ENCODE measurements around the gene SYNGAP1.
A peak's percentile ranks its signal among the peaks of the same experiment; 100 is the strongest.
"Not testable (repeated sequence)": the region's sequence is repeated elsewhere in the genome, so short reads cannot be mapped to it uniquely, and the experiment has no call there.

The SYNGAP1 gene

GRCh38 chr6:33391922-33392594 lies 27.8 kb upstream of the SYNGAP1 start:
- H3K27ac ChIP-seq: peak overlapping the region; percentile 98
- TF ChIP-seq, protein P1, sequence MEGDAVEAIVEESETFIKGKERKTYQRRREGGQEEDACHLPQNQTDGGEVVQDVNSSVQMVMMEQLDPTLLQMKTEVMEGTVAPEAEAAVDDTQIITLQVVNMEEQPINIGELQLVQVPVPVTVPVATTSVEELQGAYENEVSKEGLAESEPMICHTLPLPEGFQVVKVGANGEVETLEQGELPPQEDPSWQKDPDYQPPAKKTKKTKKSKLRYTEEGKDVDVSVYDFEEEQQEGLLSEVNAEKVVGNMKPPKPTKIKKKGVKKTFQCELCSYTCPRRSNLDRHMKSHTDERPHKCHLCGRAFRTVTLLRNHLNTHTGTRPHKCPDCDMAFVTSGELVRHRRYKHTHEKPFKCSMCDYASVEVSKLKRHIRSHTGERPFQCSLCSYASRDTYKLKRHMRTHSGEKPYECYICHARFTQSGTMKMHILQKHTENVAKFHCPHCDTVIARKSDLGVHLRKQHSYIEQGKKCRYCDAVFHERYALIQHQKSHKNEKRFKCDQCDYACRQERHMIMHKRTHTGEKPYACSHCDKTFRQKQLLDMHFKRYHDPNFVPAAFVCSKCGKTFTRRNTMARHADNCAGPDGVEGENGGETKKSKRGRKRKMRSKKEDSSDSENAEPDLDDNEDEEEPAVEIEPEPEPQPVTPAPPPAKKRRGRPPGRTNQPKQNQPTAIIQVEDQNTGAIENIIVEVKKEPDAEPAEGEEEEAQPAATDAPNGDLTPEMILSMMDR (conservative IDR thresholded peaks at IDR 0.05): no peak
- no peak for TF ChIP-seq ZFX (IDR thresholded peaks at IDR 0.05)

- H3K27ac ChIP-seq: peak overlapping the region; percentile 98
- TF ChIP-seq, protein P1 (conservative IDR thresholded peaks at IDR 0.05): no peak
- TF ChIP-seq ZFX (IDR thresholded peaks at IDR 0.05): no peak
Observed at GRCh38 chr6:33392595-33392948, 27.3 kb upstream of the SYNGAP1 start.

DNA sequence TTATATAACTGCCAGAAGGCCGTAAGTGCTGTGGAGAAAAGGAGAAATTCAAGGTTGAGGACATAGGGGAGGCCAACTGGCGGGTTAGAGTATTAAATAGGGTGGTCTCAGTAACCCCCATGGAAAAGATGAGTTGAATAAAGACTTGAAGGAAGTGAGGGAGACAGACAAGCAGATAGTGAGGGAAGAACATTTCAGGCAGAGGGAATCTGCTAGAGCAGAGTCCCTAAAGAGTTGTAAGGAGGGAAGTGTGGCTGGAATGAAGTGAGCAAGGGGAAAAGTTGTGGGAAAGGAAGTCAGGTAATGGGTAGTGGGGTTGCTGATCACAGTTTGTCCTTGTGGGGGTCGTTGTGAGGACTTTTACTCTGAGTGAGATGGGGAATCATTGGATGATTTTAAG lies 26.9 kb upstream of the SYNGAP1 start:
- peak overlapping the region; percentile 98 for H3K27ac ChIP-seq
- TF ChIP-seq, protein P1 (conservative IDR thresholded peaks at IDR 0.05): no peak
- TF ChIP-seq ZFX (IDR thresholded peaks at IDR 0.05): no peak

GRCh38 chr6:33397541-33397940 lies 22.3 kb upstream of the SYNGAP1 start:
- H3K27ac ChIP-seq: no peak overlapping the region
- TF ChIP-seq, protein P1 (conservative IDR thresholded peaks at IDR 0.05): no peak
- TF ChIP-seq ZFX (IDR thresholded peaks at IDR 0.05): no peak

DNA sequence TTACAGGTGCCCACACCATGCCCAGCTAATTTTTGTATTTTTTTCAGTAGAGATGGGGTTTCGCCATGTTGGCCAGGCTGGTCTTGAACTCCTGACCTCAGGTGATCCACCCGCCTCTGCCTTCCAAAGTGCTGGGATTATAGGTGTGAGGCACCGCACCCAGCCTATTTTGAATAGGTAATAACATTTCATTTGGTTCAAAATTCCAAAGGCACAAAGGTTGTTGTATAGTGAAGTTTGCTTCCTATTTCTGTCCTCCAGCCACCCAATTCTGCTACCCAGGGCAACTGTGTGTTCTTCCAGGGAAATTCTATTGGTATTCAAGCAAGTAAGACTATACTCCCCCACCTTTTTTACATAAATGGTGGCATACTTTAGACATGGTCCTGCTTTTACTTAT lies 21.3 kb upstream of the SYNGAP1 start:
- not testable (repeated sequence) for H3K27ac ChIP-seq

GRCh38 chr6:33399881-33400280 lies 20.0 kb upstream of the SYNGAP1 start:
- H3K27ac ChIP-seq: not testable (repeated sequence)

- no peak overlapping the region for H3K27ac ChIP-seq
- TF ChIP-seq ZFX (IDR thresholded peaks at IDR 0.05): no peak
Observed at GRCh38 chr6:33404884-33405283, 15.0 kb upstream of the SYNGAP1 start.

DNA sequence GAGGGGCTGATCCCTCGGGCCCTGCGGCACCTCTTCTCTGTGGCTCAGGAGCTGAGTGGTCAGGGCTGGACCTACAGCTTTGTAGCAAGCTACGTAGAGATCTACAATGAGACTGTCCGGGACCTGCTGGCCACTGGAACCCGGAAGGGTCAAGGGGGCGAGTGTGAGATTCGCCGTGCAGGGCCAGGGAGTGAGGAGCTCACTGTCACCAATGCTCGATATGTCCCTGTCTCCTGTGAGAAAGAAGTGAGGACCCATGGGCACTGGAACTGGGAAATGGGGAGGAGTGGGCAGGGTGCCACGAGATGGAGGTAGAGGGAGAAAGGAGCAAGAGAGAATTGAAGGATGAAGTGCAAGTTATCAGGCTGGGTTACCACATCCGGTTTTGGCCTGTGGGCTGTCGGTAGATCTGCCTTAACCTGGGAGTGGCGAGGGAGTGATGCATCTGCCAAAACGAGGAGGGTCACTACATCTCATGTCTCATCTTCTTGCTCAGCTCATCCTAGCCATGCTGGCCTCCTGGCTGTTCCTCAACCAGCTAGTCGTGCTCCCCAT lies 14.4 kb upstream of the SYNGAP1 start:
- TF ChIP-seq, protein P1 (conservative IDR thresholded peaks at IDR 0.05): no peak
- no peak for TF ChIP-seq ZFX (IDR thresholded peaks at IDR 0.05)
- no peak overlapping the region for H3K27ac ChIP-seq

DNA sequence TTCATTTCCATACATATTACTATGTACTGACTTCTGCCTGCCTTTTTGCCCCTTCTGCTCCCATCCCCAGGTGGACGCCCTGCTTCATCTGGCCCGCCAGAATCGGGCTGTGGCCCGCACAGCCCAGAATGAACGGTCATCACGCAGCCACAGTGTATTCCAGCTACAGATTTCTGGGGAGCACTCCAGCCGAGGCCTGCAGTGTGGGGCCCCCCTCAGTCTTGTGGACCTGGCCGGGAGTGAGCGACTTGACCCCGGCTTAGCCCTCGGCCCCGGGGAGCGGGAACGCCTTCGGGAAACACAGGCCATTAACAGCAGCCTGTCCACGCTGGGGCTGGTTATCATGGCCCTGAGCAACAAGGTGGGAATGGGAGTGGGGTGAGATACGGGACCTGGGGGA lies 13.7 kb upstream of the SYNGAP1 start:
- TF ChIP-seq, protein P1 (conservative IDR thresholded peaks at IDR 0.05): no peak
- TF ChIP-seq ZFX (IDR thresholded peaks at IDR 0.05): no peak
- no peak overlapping the region for H3K27ac ChIP-seq

Data from C4-2B (cell line).